TTC549 (cell line): ENCODE measurements around the gene PTPRN2.

Experiments used
- FAIRE-seq: peaks from 2 replicates; lab custom pipeline; 2012; peaks lifted over from hg19 to GRCh38; lab: Jason Lieb, UNC

PTPRN2 gene

GRCh38 chr7:158110661-158111048 is 477.0 kb downstream of the PTPRN2 start:
- no peak for FAIRE-seq

DNA sequence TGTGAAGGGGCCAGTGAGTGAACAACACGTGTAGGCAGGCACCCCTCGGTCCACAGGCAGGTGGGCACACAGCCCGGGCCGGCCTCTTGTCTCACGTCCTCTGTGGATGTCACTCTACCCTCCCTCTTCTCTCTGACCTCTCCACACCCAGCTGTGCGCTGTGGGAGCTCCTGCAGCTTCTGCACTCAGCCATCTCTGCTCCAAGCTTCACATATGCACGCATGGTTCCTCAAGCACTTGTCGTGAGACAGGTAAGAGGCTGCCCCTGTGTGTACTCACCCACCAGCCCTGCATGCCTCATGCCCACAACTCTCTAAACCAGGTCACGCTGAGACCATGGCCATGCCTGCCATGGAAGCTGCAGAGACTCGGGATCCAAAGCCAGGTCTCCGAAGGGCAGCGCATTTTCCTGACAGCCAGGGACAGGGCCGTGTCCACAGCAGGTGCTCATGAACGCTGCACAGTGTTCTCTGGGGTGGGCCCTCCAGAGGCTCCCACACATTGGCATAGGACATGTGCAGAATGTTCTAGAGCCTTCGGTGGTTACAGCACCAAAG is 477.5 kb downstream of the PTPRN2 start:
- no peak for FAIRE-seq

DNA sequence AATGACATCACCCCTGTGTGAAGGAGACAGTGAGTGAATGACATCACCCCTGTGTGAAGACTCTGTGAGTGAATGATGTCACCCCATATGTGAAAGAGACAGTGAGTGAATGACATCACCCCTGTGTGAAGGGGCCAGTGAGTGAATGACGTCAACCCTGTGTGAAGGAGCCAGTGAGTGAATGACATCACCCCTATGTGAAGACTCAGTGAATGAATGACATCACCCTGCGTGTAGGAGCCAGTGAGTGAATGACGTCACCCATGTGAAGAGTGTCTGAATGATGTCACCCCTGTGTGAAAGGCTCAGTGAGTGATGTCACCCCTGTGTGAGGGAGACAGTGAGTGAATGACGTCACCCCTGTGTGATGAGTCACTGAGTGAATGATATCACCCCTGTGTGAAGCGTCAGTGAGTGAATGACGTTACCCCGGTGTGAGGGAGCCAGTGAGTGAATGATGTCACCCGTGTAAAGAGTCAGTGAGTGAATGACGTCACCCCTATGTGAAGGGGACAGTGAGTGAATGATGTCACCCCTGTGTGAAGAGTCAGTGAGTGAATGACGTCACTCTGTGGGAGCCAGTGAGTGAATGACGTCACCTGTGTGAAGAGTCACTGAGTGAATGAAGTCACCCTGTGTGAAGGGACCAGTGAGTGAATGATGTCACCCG is 478.1 kb downstream of the PTPRN2 start:
- no peak for FAIRE-seq

DNA sequence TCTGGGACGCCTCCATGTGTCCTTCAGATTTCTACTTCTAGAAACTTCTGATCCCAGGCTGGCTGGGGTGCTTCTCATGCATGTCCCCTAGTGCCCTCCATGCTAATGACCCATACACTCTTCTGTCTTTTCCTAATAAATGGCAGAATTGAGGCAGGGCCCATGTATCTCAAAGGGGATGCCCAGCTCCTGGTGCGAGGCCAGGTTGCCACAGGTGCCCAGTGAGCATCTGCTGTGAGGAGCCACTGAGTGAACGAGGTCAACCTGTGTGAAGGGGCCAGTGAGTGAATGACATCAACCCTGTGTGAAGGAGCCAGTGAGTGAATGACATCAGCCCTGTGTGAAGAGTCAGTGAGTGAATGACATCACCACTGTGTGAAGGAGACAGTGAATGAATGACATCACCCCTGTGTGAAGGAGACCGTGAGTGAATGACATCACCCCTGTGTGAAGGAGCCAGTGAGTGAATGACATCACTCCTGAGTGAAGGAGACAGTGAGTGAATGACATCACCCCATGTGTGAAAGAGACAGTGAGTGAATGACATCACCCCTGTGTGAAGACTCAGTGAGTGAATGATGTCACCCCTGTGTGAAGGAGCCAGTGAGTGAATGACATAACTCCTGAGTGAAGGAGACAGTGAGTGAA is 478.9 kb downstream of the PTPRN2 start:
- no peak for FAIRE-seq

- no peak for FAIRE-seq
Measured at GRCh38 chr7:158107806-158108205, 479.8 kb downstream of the PTPRN2 start.

DNA sequence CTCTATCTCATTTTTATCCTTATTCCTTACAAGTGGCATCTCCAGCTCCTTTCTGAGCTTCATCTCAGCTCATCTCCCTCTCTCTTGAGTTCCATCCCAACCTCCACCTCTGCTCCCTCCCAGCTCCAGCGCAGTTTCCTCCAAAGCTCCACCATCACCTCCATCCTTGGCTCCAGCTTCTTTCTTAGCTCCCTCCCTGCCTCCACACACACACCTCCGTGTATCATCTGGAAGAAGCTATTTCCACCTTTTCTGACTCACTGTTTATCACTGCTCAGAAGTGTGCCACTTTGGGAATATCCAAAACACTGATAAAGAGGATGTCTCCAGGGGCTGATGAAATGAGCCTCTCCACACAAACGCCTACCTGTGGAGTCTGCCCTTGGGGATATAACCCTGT is 481.4 kb downstream of the PTPRN2 start:
- FAIRE-seq, result no peak

GRCh38 chr7:158103378-158103777 is 484.2 kb downstream of the PTPRN2 start:
- FAIRE-seq, result no peak

- no peak for FAIRE-seq
Measured at GRCh38 chr7:158102897-158103296, 484.7 kb downstream of the PTPRN2 start.

DNA sequence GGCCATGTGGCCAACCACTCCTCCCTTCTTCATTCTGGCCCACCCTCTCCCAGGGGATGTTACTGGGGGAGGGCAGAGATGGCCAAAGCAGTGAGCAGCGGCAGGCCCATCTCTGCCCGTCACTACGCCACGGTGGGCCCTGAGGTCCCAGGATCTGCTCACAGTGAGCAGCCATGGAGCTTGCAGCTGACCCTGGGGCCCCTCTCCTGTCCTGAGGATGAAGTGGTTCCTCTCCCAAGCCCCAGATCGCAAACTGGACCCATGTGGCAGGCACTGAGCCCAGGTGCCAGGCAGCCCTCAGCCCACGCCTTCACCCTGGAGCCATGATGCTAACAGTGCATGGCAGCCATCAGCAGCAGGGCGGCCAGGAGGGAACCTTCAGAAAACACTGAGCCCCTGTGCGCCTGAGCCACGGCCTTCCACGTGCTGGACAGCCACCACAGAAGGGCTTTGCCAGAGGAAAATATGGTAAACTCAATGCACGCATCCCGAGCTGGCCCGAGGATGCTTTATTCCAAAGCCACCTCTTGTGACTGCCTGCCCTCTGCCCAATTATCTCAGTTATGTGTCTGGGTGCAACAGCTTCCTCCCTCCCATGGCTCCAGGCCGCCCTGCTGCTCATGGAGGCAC is 485.7 kb downstream of the PTPRN2 start:
- FAIRE-seq, result no peak

GRCh38 chr7:158098125-158099030 is 489.2 kb downstream of the PTPRN2 start:
- FAIRE-seq, result no peak

GRCh38 chr7:158097453-158098124 is 490.0 kb downstream of the PTPRN2 start:
- no peak for FAIRE-seq

GRCh38 chr7:158097106-158097452 is 490.5 kb downstream of the PTPRN2 start:
- no peak for FAIRE-seq

DNA sequence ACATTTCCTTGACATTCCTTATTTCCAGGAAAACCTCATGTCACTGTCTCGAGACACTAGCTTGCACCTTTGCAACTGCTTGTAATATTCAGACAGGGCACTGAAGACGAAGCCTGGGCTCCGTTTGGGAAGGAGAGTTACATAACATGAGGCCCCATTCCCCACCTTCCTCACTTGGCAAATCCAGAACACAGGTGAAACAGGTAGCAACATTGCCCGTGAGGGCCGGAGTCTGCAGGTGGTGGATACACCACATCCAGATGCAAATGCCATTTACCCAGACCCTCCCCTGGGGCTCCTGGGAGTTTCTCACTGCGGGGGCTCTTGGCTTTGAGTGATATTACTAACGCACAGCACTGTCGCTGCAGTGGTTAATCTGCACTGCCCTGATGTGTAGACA is 491.0 kb downstream of the PTPRN2 start:
- no peak for FAIRE-seq

DNA sequence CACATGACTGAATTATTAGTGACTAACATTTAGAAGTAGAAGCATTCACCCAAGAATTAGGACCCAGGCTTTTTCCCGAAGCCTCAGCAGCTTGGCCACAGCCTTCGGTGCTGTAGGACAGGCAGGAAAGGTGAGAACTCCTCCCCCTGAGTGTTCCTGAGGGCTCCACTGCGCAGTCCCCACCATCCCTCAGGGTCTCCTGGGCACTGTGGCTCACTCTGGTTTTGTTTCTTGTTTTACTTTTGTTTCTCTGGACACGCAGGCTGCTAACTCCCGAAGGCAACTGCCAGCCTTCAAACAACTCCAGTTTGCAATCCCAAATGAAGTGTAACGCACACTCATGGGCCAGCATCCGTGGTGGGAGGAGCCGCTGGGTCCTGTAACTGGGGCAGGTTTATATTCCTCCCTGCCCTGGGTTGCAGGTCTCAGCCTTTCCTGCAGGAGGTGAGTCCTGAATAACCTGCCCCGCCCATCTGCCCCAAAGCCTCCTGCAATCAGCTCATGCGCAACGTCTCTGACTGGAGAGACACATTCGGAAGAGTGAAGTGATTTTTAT is 492.9 kb downstream of the PTPRN2 start:
- FAIRE-seq, result no peak

- FAIRE-seq, result no peak
Measured at GRCh38 chr7:158094046-158094445, 493.6 kb downstream of the PTPRN2 start.

GRCh38 chr7:158093156-158093796 is 494.3 kb downstream of the PTPRN2 start:
- FAIRE-seq, result no peak

- no peak for FAIRE-seq
Measured at GRCh38 chr7:158087196-158087595, 500.4 kb downstream of the PTPRN2 start.

- FAIRE-seq, result no peak
Measured at GRCh38 chr7:158085741-158086695, 501.6 kb downstream of the PTPRN2 start.

DNA sequence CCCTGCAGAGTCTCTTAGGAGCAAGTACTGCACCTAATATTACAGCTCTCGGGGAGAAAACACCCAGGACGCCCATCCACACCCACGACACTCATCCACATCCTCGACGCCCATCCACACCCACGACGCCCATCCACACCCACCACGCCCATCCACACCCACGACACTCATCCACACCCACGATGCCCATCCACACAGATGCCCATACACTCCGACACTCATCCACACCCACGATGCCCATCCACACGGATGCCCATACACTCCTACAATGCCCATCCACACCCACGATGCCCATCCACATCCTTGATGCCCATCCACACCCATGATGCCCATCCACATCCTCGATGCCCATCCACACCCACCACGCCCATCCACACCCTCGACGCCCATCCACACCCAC is 503.1 kb downstream of the PTPRN2 start:
- FAIRE-seq, result no peak
